H9 (cell line): ENCODE data around the gene GALT. TPM values are rescaled to one million over a fixed set of nuclear protein-coding genes. Genes with fewer than 3 reads are reported as not detected.

Source experiments
- DNase-seq: peaks from one replicate; pipeline ENCODE4 v3.0.0-alpha.2; 2017
- H2AFZ ChIP-seq: one replicate; pipeline ENCODE4 v1.6.1; 2013; ENCODE audit warnings: mild to moderate bottlenecking, low read length, control low read depth, moderate library complexity
- H2AK5ac ChIP-seq: 2 replicates; pipeline ENCODE4 v1.6.1; 2013; ENCODE audit warnings: low read length, control low read depth, mixed read lengths; ENCODE audit not compliant: insufficient read length
- H2BK120ac ChIP-seq: one replicate; pipeline ENCODE4 v1.6.1; 2013; ENCODE audit warnings: low read depth, mild to moderate bottlenecking, low read length, control low read depth, inconsistent platforms; ENCODE audit not compliant: poor library complexity, severe bottlenecking
- H2BK12ac ChIP-seq: 2 replicates; pipeline ENCODE4 v1.6.1; 2013; ENCODE audit warnings: low read length, control low read depth, mixed read lengths, low read depth; ENCODE audit not compliant: insufficient read length
- H2BK15ac ChIP-seq: 2 replicates; pipeline ENCODE4 v1.6.1; 2013; ENCODE audit warnings: low read depth, low read length, control low read depth
- H2BK20ac ChIP-seq: one replicate; pipeline ENCODE4 v1.6.1; 2013; ENCODE audit warnings: low read depth, mild to moderate bottlenecking, low read length, control low read depth, inconsistent platforms; ENCODE audit not compliant: poor library complexity, severe bottlenecking
- H2BK5ac ChIP-seq: 2 replicates; pipeline ENCODE4 v1.6.1; 2013; ENCODE audit warnings: low read length, control low read depth, mixed read lengths; ENCODE audit not compliant: insufficient read length
- H3K14ac ChIP-seq: 2 replicates; pipeline ENCODE4 v1.6.1; 2013; ENCODE audit warnings: low read length, control low read depth; ENCODE audit not compliant: insufficient read depth
- H3K18ac ChIP-seq: 2 replicates; pipeline ENCODE4 v1.6.1; 2013; ENCODE audit warnings: low read depth, mild to moderate bottlenecking, mixed read lengths, low read length, control low read depth; ENCODE audit not compliant: insufficient read length
- H3K23ac ChIP-seq: 2 replicates; pipeline ENCODE4 v1.6.1; 2013; ENCODE audit warnings: low read length, control low read depth, mixed read lengths, low read depth; ENCODE audit not compliant: insufficient read length
- H3K23me2 ChIP-seq: 2 replicates; pipeline ENCODE4 v1.6.1; 2013; ENCODE audit warnings: low read depth, mild to moderate bottlenecking, mixed read lengths, low read length, control low read depth; ENCODE audit not compliant: insufficient read length, poor library complexity, severe bottlenecking
- H3K27ac ChIP-seq: 2 replicates; pipeline ENCODE4 v1.5.1; 2013; ENCODE audit warnings: low read length, control low read depth, mixed read lengths, low read depth; ENCODE audit not compliant: insufficient read length
- H3K27me3 ChIP-seq: 2 replicates; pipeline ENCODE4 v1.6.1; 2013; ENCODE audit warnings: low read length, control low read depth, inconsistent platforms; ENCODE audit not compliant: insufficient read depth
- H3K4ac ChIP-seq: 2 replicates; pipeline ENCODE4 v1.6.1; 2013; ENCODE audit warnings: low read depth, mild to moderate bottlenecking, control low read depth, inconsistent platforms, low read length, moderate library complexity
- H3K4me1 ChIP-seq: 2 replicates; pipeline ENCODE4 v1.6.1; 2013; ENCODE audit warnings: low read length, control low read depth, inconsistent platforms; ENCODE audit not compliant: insufficient read depth
- H3K4me2 ChIP-seq: 2 replicates; pipeline ENCODE4 v1.6.1; 2013; ENCODE audit warnings: low read length, control low read depth, mixed read lengths; ENCODE audit not compliant: insufficient read length, insufficient read depth
- H3K56ac ChIP-seq: 2 replicates; pipeline ENCODE4 v1.6.1; 2013; ENCODE audit warnings: low read depth, mild to moderate bottlenecking, mixed read lengths, low read length, control low read depth; ENCODE audit not compliant: insufficient read length
- H3K79me1 ChIP-seq: 2 replicates; pipeline ENCODE4 v1.6.1; 2013; ENCODE audit warnings: low read depth, mild to moderate bottlenecking, moderate library complexity, low read length, control low read depth, inconsistent platforms; ENCODE audit not compliant: insufficient read depth, poor library complexity, severe bottlenecking
- H3K79me2 ChIP-seq: 2 replicates; pipeline ENCODE4 v1.6.1; 2013; ENCODE audit warnings: low read length, control low read depth, inconsistent platforms; ENCODE audit not compliant: insufficient read depth
- H3K9ac ChIP-seq: 2 replicates; pipeline ENCODE4 v1.6.1; 2013; ENCODE audit warnings: low read length, control low read depth, mixed read lengths; ENCODE audit not compliant: insufficient read length; ENCODE audit errors: extremely low read depth
- H3K9me3 ChIP-seq: one replicate; pipeline ENCODE4 v1.6.1; 2013; ENCODE audit warnings: low read depth, low read length, inconsistent platforms; ENCODE audit not compliant: control insufficient read depth
- H3T11ph ChIP-seq: one replicate; pipeline ENCODE4 v1.6.1; 2013; ENCODE audit warnings: mild to moderate bottlenecking, low read length, control low read depth, inconsistent platforms
- H4K20me1 ChIP-seq: one replicate; pipeline ENCODE4 v1.6.1; 2013; ENCODE audit not compliant: control insufficient read depth, insufficient read length, insufficient read depth
- H4K5ac ChIP-seq: 2 replicates; pipeline ENCODE4 v1.6.1; 2013; ENCODE audit warnings: low read depth, mild to moderate bottlenecking, mixed read lengths, low read length, control low read depth; ENCODE audit not compliant: insufficient read length
- H4K8ac ChIP-seq: replicated peaks from 2 replicates; pipeline ENCODE4 v1.6.1; 2013; ENCODE audit warnings: low read length, control low read depth, mixed read lengths, low read depth; ENCODE audit not compliant: insufficient read length
- H4K91ac ChIP-seq: 2 replicates; pipeline ENCODE4 v1.6.1; 2013; ENCODE audit warnings: low read depth, mild to moderate bottlenecking, moderate library complexity, mixed read lengths, low read length, control low read depth; ENCODE audit not compliant: insufficient read length
- H3K27ac Mint-ChIP-seq, 3 experiments: 2 replicates in 2 of 3; 3 replicates in 1 of 3; pipeline ENCODE4 v1.8.0; 2020 to 2021; ENCODE audit warnings: mixed read lengths in 3 of 3, mild to moderate bottlenecking in 1 of 3, moderate library complexity in 1 of 3
- H3K27me3 Mint-ChIP-seq: 2 replicates; pipeline ENCODE4 v1.8.0; 2021; ENCODE audit warnings: low read depth, mild to moderate bottlenecking, moderate library complexity, mixed read lengths
- H3K36me3 Mint-ChIP-seq, 3 experiments: 2 replicates in 2 of 3; 3 replicates in 1 of 3; pipeline ENCODE4 v1.8.0; 2020 to 2021; ENCODE audit warnings: low read depth in 3 of 3, mixed read lengths in 3 of 3; ENCODE audit not compliant: insufficient read depth in 1 of 3
- H3K4me1 Mint-ChIP-seq, 2 experiments: 2 replicates each; pipeline ENCODE4 v1.8.0; 2020; ENCODE audit warnings: mixed read lengths in 2 of 2
- H3K4me3 Mint-ChIP-seq, 2 experiments: 2 replicates in 1 of 2; 3 replicates in 1 of 2; pipeline ENCODE4 v1.8.0; 2020 to 2021; ENCODE audit warnings: mild to moderate bottlenecking in 2 of 2, mixed read lengths in 2 of 2, moderate library complexity in 1 of 2
- H3K9me3 Mint-ChIP-seq, 2 experiments: 2 replicates in 1 of 2; 3 replicates in 1 of 2; pipeline ENCODE4 v1.8.0; 2020; ENCODE audit warnings: mild to moderate bottlenecking in 2 of 2, mixed read lengths in 2 of 2, moderate library complexity in 1 of 2
- WGBS: extraction: QIAGEN DNeasy Blood & Tissue Kit; methylation state at CpG from one replicate; pipeline ENCODE4 v1.1.7; 2013; ENCODE audit warnings: missing lambda C conversion rate, low lambda C conversion rate, mixed read lengths; ENCODE audit not compliant: insufficient read length; ENCODE audit errors: extremely low coverage; 5-methylcytosine and 5-hydroxymethylcytosine counted together
- total RNA-seq: library from RNA; stranded (reverse); gene quantifications from 2 replicates; pipeline ENCODE4 v1.2.1, GENCODE V29; 2021
- TF ChIP-seq, protein P1 (sequence below): fragments of 200-600 bp; sonication (generic); conservative IDR thresholded peaks from 3 replicates; pipeline ENCODE4 v1.8.0; 2021; ENCODE audit warnings: antibody characterized with exemption, mild to moderate bottlenecking

The GALT gene
- total RNA-seq, 1 experiment from 2014 or later, result 41.5 TPM

DNA sequence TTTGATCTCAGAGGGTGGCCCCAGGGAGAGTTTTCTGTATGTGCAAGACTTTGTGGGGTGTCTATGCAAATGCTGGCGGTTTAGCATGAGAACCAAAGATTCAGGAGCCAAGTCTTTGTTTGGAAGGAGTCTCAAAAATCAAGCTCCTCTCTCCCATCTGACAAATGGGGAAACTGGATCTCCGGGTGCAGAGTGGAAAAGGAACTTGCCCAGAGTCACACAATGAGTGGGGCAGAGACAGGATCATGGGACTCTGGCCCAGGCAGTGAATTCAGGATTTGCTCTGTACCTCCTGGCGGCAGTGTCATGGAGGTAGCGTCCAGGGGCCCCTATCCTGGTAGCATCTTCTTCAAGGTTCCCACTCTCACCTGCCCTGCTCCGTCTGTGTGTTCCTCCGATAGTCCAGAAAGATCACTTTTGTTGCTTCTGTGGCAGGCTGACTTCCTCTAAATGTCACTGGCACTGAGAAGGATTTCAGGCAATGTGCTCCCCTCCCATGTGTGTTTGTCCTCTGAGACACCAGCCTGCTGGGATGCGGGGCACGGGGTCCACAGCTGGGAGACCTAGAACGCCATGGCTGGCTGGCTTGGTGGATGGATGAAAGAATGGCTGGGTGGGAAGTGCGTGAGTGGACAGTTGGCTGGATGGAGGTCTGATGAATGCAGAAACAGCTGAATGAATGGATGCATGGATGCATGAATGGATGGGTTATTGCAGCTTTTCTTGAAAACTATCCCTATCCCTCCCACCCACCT lies 41.0 kb downstream of the GALT start:
- Mint-ChIP-seq H3K4me1 (peaks cover 13 to 17% of the 10 kb centered on the region in 2 experiments), H3K4me3 (no peak overlapping the region), H3K27ac (peak overlapping the region in 2 of 3 experiments; percentile 6 to 95; a peak in 2 of 7 replicates), H3K27me3 (no peaks in the 10 kb centered on the region; the same call in none of the 2 replicates), H3K9me3 (no peaks in the 10 kb centered on the region), H3K36me3 (no peaks in the 10 kb centered on the region)
- no peak overlapping the region for H2BK20ac ChIP-seq
- H3K79me2 ChIP-seq, result no peaks in the 10 kb centered on the region
- H2AK5ac ChIP-seq, result no peak overlapping the region
- no peak overlapping the region for H4K8ac ChIP-seq
- H3K79me1 ChIP-seq, result no peaks in the 10 kb centered on the region
- no peak overlapping the region for H2AFZ ChIP-seq
- H3K4ac ChIP-seq, result no peak overlapping the region
- H4K91ac ChIP-seq, result no peak overlapping the region
- no peak overlapping the region for H3K14ac ChIP-seq
- WGBS, result no CpG with 5 or more reads among the region's 10 CpGs
- no peaks in the 10 kb centered on the region for H3K9me3 ChIP-seq
- no peak overlapping the region for H3K4me2 ChIP-seq
- no peak overlapping the region for H3T11ph ChIP-seq
- H2BK15ac ChIP-seq, result no peak overlapping the region
- TF ChIP-seq, protein P1, sequence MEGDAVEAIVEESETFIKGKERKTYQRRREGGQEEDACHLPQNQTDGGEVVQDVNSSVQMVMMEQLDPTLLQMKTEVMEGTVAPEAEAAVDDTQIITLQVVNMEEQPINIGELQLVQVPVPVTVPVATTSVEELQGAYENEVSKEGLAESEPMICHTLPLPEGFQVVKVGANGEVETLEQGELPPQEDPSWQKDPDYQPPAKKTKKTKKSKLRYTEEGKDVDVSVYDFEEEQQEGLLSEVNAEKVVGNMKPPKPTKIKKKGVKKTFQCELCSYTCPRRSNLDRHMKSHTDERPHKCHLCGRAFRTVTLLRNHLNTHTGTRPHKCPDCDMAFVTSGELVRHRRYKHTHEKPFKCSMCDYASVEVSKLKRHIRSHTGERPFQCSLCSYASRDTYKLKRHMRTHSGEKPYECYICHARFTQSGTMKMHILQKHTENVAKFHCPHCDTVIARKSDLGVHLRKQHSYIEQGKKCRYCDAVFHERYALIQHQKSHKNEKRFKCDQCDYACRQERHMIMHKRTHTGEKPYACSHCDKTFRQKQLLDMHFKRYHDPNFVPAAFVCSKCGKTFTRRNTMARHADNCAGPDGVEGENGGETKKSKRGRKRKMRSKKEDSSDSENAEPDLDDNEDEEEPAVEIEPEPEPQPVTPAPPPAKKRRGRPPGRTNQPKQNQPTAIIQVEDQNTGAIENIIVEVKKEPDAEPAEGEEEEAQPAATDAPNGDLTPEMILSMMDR, result no peak
- no peak overlapping the region for H3K23ac ChIP-seq
- DNase-seq, result no peak
- no peak overlapping the region for H3K18ac ChIP-seq
- no peaks in the 10 kb centered on the region for H3K23me2 ChIP-seq
- no peak overlapping the region for H2BK5ac ChIP-seq
- no peak overlapping the region for H3K56ac ChIP-seq
- H3K27me3 ChIP-seq, result no peaks in the 10 kb centered on the region
- no peak overlapping the region for H2BK12ac ChIP-seq
- no peak overlapping the region for H3K27ac ChIP-seq
- no peak overlapping the region for H3K9ac ChIP-seq
- H4K5ac ChIP-seq, result no peak overlapping the region
- peaks cover 8% of the 10 kb centered on the region; the same call in 1 of the 2 replicates for H3K4me1 ChIP-seq
- H4K20me1 ChIP-seq, result no peaks in the 10 kb centered on the region
- H2BK120ac ChIP-seq, result no peak overlapping the region
